Endodermal cell (in vitro differentiated cells): ENCODE data around the gene TIAM2. TPM values are rescaled to one million over a fixed set of nuclear protein-coding genes. Genes with fewer than 3 reads are reported as not detected.

ENCODE experiments used
- DNase-seq: peaks from one replicate; pipeline ENCODE4 v3.0.0-alpha.2; 2017
- H3K27ac ChIP-seq: 2 replicates; pipeline ENCODE4 v1.5.1; 2013; ENCODE audit warnings: mild to moderate bottlenecking, low read depth, low read length, moderate library complexity
- H3K27me3 ChIP-seq: 2 replicates; pipeline ENCODE4 v1.6.1; 2013; ENCODE audit warnings: mild to moderate bottlenecking, low read length, moderate library complexity; ENCODE audit not compliant: insufficient read depth, control insufficient read depth, poor library complexity, severe bottlenecking
- H3K36me3 ChIP-seq: 2 replicates; pipeline ENCODE4 v1.7.0; 2013; ENCODE audit warnings: mild to moderate bottlenecking, low read length, moderate library complexity; ENCODE audit not compliant: control insufficient read depth, insufficient read depth
- H3K4me1 ChIP-seq: one replicate; pipeline ENCODE4 v1.7.0; 2013; ENCODE audit warnings: low read length; ENCODE audit not compliant: control insufficient read depth, insufficient read depth
- H3K4me3 ChIP-seq: 2 replicates; pipeline ENCODE4 v1.5.1; 2013; ENCODE audit warnings: mild to moderate bottlenecking, low read length, moderate library complexity
- H3K9ac ChIP-seq: 2 replicates; pipeline ENCODE4 v1.6.1; 2013; ENCODE audit warnings: mild to moderate bottlenecking, low read length, moderate library complexity; ENCODE audit not compliant: poor library complexity, severe bottlenecking; ENCODE audit errors: extremely low read depth
- H3K9me3 ChIP-seq: 2 replicates; pipeline ENCODE4 v1.6.1; 2013; ENCODE audit warnings: mild to moderate bottlenecking, low read length, moderate library complexity; ENCODE audit not compliant: control insufficient read depth
- H3K27ac Mint-ChIP-seq: 2 replicates; pipeline ENCODE4 v1.8.0; 2020; ENCODE audit warnings: mixed read lengths
- H3K27me3 Mint-ChIP-seq: 2 replicates; pipeline ENCODE4 v1.8.0; 2021; ENCODE audit warnings: mild to moderate bottlenecking, mixed read lengths; ENCODE audit not compliant: insufficient read depth
- H3K36me3 Mint-ChIP-seq: 2 replicates; pipeline ENCODE4 v1.8.0; 2020; ENCODE audit warnings: low read depth, mixed read lengths
- H3K4me1 Mint-ChIP-seq: 2 replicates; pipeline ENCODE4 v1.8.0; 2020; ENCODE audit warnings: mixed read lengths
- H3K4me3 Mint-ChIP-seq: 2 replicates; pipeline ENCODE4 v1.8.0; 2020; ENCODE audit warnings: mild to moderate bottlenecking, moderate library complexity, mixed read lengths
- H3K9me3 Mint-ChIP-seq: 2 replicates; pipeline ENCODE4 v1.8.0; 2020; ENCODE audit warnings: mild to moderate bottlenecking, mixed read lengths
- WGBS, 2 experiments: methylation state at CpG; one replicate each; pipeline versions ENCODE4 v1.1.5 to v1.1.7; 2013; ENCODE audit warnings: missing lambda C conversion rate in 2 of 2, mixed read lengths in 1 of 2; ENCODE audit not compliant: insufficient coverage in 1 of 2, insufficient read length in 1 of 2; 5-methylcytosine and 5-hydroxymethylcytosine counted together
- total RNA-seq, 2 donors: library from RNA; stranded (reverse); fragmentation: NEBNext Ultra II Directional in 1 of 2; extraction: Animal tissue kit (Norgen Biotek cat#: 25700) in 1 of 2; gene quantifications; 2 replicates in 1 of 2; 3 replicates in 1 of 2; pipeline ENCODE4 v1.2.1, GENCODE V29; 2021
- TF ChIP-seq, protein P1 (sequence below): fragments of 200-600 bp; sonication (generic); conservative IDR thresholded peaks from 2 replicates; pipeline ENCODE4 v1.5.0; 2021; ENCODE audit warnings: antibody characterized with exemption, mild to moderate bottlenecking

The TIAM2 gene
- total RNA-seq, 2 donors from 2014 or later = 15.7 to 17.5 TPM

- Mint-ChIP-seq H3K27ac (no peak overlapping the region), H3K9me3 (no peaks in the 10 kb centered on the region), H3K36me3 (peaks cover 6% of the 10 kb centered on the region), H3K4me3 (no peak overlapping the region), H3K4me1 (peaks cover 10% of the 10 kb centered on the region), H3K27me3 (no peaks in the 10 kb centered on the region)
- 86 to 94% methylated on average over 9 to 10 of the region's 10 CpGs for WGBS, 2 experiments
- Histone ChIP-seq H3K4me3 (no peak overlapping the region), H3K36me3 (no peaks in the 10 kb centered on the region), H3K9ac (no peak overlapping the region), H3K9me3 (no peaks in the 10 kb centered on the region), H3K27me3 (no peaks in the 10 kb centered on the region), H3K4me1 (peaks cover 4% of the 10 kb centered on the region), H3K27ac (no peak overlapping the region)
- no peak for DNase-seq
- TF ChIP-seq, protein P1, sequence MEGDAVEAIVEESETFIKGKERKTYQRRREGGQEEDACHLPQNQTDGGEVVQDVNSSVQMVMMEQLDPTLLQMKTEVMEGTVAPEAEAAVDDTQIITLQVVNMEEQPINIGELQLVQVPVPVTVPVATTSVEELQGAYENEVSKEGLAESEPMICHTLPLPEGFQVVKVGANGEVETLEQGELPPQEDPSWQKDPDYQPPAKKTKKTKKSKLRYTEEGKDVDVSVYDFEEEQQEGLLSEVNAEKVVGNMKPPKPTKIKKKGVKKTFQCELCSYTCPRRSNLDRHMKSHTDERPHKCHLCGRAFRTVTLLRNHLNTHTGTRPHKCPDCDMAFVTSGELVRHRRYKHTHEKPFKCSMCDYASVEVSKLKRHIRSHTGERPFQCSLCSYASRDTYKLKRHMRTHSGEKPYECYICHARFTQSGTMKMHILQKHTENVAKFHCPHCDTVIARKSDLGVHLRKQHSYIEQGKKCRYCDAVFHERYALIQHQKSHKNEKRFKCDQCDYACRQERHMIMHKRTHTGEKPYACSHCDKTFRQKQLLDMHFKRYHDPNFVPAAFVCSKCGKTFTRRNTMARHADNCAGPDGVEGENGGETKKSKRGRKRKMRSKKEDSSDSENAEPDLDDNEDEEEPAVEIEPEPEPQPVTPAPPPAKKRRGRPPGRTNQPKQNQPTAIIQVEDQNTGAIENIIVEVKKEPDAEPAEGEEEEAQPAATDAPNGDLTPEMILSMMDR = no peak
These were observed 160.8 kb downstream of the TIAM2 start for GRCh38 chr6:155155787-155156447.

- Histone ChIP-seq H3K27ac (no peak overlapping the region), H3K4me1 (peaks cover 4% of the 10 kb centered on the region), H3K4me3 (no peak overlapping the region), H3K9me3 (no peaks in the 10 kb centered on the region), H3K9ac (no peak overlapping the region), H3K27me3 (no peaks in the 10 kb centered on the region), H3K36me3 (no peaks in the 10 kb centered on the region)
- Mint-ChIP-seq H3K27ac (no peak overlapping the region), H3K27me3 (no peaks in the 10 kb centered on the region), H3K9me3 (no peaks in the 10 kb centered on the region), H3K4me1 (peaks cover 7% of the 10 kb centered on the region), H3K4me3 (no peak overlapping the region), H3K36me3 (peaks cover 6% of the 10 kb centered on the region)
- TF ChIP-seq, protein P1 = no peak
- WGBS, 2 experiments = 93 to 96% methylated on average over 2 to 6 of the region's 6 CpGs
- DNase-seq = no peak
These were observed 162.0 kb downstream of the TIAM2 start for GRCh38 chr6:155157101-155157500.

DNA sequence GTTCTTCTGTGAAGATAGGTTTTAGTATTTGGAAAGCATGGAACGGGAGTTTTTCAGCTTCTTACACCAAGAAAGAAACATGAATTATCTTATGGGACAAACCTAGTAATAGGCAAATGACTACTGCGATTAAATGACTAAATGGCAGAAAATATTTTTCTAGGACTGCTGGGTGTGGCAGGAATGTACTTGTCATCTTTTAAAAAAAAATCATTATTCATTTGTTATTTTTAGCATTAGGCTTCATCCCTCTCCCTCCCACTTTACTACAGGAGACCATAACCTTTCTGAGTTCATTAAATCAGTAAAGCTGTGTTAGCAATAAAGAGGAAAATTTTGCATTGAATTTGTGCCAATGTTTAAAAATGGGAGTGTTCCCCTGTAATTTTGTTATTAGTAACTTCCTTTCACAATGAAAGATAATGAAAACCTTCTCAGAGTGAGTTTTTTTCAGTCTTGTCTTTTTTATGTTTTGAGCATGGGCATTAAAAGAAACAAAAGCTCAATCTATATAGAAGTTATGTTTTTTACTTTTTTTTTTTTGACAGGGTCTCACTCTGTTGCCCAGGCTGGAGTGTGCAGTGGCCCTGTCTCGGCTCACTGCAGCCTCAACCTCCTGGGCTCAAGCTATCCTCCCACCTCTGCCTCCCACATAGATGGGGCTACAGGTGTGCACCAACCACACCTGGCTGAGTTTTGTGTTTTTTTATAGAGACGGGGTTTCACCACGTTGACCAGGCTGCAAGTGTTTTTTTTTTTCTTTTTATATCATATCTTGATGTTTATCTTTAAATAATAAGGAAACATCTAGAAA, 163.1 kb downstream of the TIAM2 start:
- no peaks in the 10 kb centered on the region for H3K9me3 ChIP-seq
- Mint-ChIP-seq H3K4me1 (peaks cover 3% of the 10 kb centered on the region), H3K27ac (no peak overlapping the region), H3K4me3 (no peak overlapping the region), H3K36me3 (peaks cover 6% of the 10 kb centered on the region), H3K9me3 (no peaks in the 10 kb centered on the region), H3K27me3 (no peaks in the 10 kb centered on the region)
- no peak for DNase-seq
- no peaks in the 10 kb centered on the region for H3K36me3 ChIP-seq
- no peak overlapping the region for H3K9ac ChIP-seq
- no peak overlapping the region for H3K4me3 ChIP-seq
- 94% methylated on average over 4 of the region's 5 CpGs; no CpG with 5 or more reads in 1 of the 2 experiments for WGBS, 2 experiments
- peaks cover 4% of the 10 kb centered on the region for H3K4me1 ChIP-seq
- no peak overlapping the region for H3K27ac ChIP-seq
- TF ChIP-seq, protein P1 = no peak
- H3K27me3 ChIP-seq = no peaks in the 10 kb centered on the region
